H54 (cell line): ENCODE data around the gene RASGRP2.

ENCODE experiments used
- DNase-seq: peaks from one replicate; pipeline ENCODE4 v3.0.0; 2011; ENCODE audit warnings: low spot score, mixed read lengths; ENCODE audit not compliant: insufficient read length
- FAIRE-seq: peaks from 3 replicates; lab custom pipeline; 2011; peaks lifted over from hg19 to GRCh38; lab: Jason Lieb, UNC
- POLR2A ChIP-seq: IDR thresholded peaks from 2 replicates; pipeline ENCODE4 v1.6.1; 2011; ENCODE audit warnings: low read depth, mild to moderate bottlenecking, low read length

RASGRP2 gene

GRCh38 chr11:64764753-64765152 is 20.8 kb upstream of the RASGRP2 start:
- DNase-seq: no peak
- no peak for TF ChIP-seq POLR2A
- no peak for FAIRE-seq

DNA sequence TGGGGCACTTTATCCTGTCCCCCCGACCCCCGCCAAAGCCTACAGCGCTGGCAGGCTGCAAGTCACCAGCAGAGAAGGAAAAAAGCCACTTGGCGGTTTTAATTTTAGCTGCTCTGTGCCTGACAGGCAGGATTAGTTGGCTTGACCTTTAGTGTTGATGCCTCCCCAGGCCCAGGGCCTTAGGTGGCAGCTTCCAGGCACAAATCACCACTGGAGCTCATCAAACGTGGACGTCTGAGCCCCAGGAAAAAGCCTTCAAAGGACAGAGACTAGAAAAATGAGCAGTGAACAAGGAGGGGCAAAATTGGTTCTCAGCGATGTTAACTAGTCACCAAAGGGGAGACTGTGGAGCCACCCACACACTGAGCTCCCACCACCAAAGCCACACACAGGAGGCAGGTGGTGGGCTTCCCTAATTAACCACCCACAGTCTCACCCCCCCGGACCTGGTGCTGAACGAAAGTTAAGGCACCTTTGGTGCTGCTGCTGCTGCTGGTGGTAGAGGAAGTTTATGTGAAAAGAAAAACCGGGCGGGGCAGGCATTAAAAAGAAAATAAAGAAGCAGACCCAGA is 20.2 kb upstream of the RASGRP2 start:
- FAIRE-seq (no peak), DNase-seq (no peak)
- no peak for TF ChIP-seq POLR2A

DNA sequence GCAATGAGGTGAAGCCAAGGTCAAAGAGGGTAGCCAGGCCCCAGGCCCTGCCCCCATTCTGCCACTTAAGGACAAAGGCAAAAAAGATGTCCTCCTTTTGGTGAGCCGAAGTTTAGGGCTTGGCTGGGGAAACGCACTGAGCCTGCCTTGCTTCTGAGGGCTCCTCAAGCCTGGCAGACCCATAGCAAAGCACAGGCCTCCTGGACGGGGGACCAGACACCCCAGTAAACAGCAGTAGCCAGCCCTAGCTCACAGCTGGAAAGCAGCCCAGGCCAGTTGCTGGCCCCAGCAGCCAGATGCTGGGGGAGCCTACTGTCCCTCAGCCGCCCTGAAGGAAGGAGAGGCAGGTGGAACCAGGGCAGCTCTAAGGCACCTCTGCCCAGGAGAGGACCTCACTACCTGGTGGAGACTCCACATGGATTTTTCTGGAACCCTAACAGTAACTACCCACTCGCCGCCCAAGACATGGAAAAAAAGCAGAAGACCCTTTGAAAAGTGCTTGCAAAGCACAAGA is 19.6 kb upstream of the RASGRP2 start:
- no peak for FAIRE-seq
- no peak for TF ChIP-seq POLR2A
- no peak for DNase-seq

GRCh38 chr11:64762674-64763525 is 19.0 kb upstream of the RASGRP2 start:
- TF ChIP-seq POLR2A: no peak
- no peak for DNase-seq
- FAIRE-seq: no peak

GRCh38 chr11:64762277-64762673 is 18.3 kb upstream of the RASGRP2 start:
- FAIRE-seq: no peak
- no peak for TF ChIP-seq POLR2A
- DNase-seq: no peak

GRCh38 chr11:64760759-64761420 is 16.9 kb upstream of the RASGRP2 start:
- no peak for DNase-seq

DNA sequence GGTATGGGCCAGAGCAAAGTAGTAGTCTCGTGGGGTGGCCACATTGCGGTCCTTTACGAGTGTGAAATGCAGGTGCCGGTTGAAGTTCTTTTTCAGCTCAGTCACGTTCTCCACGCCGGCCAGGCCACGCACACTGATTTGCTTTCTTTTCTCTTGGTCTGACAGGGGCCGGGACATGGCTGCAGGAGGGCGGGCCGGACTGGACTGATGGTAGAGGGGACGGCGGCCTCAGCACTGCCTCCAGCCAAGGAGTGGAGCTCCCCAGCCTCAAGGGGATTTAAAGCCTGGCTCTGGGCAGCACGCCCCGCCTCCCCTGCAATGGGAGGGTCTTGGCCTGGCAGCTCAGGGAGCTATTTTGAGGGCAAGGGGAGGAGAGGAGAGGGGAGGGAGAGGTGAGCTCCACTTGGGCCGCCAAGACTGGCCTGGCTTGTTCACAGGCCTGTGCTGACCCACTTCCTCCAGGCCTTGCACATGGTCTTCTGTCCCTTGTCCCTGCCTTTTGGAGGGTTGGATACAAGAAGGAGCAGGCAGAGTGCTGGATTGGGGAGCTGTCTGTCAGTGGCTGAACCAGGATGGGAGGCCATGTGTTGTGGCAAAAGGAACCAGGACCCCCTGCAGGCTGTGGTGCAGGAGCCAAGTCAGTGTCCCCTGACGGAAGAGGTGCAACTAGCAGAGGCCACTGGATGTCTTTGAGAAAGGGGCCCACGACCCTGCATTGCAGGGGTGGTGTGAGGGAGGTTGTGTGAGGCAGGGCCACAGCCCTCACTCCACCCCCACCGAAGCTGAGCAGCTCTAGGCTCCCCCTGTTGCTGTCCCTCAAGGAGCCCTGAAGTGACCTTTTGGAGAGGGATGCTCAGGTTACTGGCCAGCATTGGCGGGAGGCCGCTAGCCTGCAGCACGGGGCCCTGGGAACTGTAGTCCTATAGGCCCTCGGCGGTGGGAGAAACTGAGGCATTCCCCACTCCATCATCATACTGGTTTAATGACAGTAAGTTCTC is 16.1 kb upstream of the RASGRP2 start, which contains the start of gene PYGM:
TSS of gene PYGM (minus strand) at position 253 of the 998 bp plus-strand sequence. CDS start at position 177, 76 bp downstream.
- no peak for FAIRE-seq

More at GRCh38 chr11:64760759-64761420, 16.9 kb upstream of the RASGRP2 start:
- FAIRE-seq: no peak
- TF ChIP-seq POLR2A: no peak

GRCh38 chr11:64759131-64759721 is 15.3 kb upstream of the RASGRP2 start:
- no peak for DNase-seq
- no peak for FAIRE-seq
- no peak for TF ChIP-seq POLR2A

More for the DNA sequence above, 16.1 kb upstream of the RASGRP2 start, which contains the start of gene PYGM:
- DNase-seq: no peak
- TF ChIP-seq POLR2A: no peak

- no peak for FAIRE-seq
- TF ChIP-seq POLR2A: no peak
- no peak for DNase-seq
Measured at GRCh38 chr11:64758330-64759079, 14.6 kb upstream of the RASGRP2 start.

DNA sequence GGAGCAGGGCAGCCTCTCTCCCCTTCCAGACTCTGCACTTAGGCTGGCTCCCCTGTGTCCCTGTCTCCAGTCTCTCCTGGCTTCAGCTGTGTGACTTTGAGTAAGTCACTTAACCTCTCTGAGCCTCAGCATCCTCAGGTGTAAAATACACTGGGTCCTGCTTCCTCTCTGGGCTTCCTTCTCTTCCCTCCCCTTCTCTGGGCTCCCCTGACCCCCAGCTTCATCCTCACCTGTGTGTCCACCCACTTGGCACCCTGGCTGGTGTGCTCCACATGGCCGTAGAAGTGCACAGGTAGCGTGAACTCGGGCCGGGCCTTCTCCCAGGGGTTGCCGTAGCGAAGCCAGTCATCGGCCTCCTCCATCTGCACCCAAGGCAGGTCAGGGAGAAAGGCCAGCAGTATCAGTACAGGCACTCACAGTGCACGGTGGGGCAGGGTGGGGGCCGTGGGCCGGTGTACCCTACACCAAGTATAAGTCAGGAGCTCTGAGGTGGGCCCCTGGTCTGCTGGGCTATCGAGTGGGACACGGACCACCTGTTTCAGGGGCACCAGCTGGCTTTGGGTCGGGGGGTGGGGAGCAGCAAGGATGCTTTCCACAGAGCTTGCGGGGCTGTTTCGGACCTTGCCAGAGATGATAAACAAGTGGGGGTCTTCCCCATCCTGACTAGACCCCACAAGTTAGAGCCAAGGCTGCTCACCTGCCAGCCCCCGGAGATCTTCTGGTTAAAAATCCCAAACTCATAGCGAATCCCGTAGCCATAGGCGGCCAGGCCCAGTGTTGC is 13.8 kb upstream of the RASGRP2 start:
- FAIRE-seq: no peak
- TF ChIP-seq POLR2A: no peak
- no peak for DNase-seq

DNA sequence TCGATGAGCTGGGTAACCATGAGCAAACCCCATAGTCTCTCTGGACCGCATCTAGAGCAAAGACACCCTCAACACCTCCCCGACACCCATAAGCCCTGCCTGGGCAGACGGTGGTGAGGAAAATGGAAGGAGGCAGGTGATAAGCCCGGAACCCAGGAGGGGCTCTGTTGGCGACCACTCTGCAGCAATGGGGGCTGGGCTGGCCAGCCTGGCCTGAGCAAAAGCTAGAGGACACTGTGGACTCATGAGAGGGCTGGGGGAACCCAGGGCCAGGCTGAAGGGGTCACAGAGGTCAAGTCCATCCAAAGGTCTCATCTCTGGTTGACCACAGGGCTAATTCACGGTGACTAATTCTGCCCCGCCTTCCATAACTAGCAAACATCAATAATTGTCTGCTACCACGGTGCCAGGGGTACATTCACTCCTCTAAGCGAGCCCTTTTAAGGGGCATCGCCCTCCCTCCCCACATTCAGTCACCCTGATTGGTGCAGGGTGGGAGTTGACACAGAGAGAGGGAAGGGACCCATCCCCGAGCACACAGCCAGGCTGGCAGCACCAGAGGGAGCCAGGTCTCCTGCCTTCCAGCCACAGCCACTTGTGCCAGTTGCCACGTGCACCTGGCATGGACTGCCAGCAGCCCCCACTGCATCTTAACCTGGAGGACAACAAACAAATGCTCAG is 11.9 kb upstream of the RASGRP2 start:
- no peak for TF ChIP-seq POLR2A
- FAIRE-seq (no peak), DNase-seq (no peak)
